GM18519 (cell line): Measurements from ENCODE around the gene RASL10B.

Experiments used
- ATAC-seq: cut with Tn5 transposase; IDR thresholded peaks from one replicate; pipeline ENCODE4 v1.9.1; 2021; ENCODE audit warnings: mild to moderate bottlenecking, moderate library complexity; ENCODE audit not compliant: unreplicated experiment, low FRiP score

Gene RASL10B

GRCh38 chr17:35791681-35792350, 60.4 kb downstream of the RASL10B start:
- no peak for ATAC-seq
